ENCODE data around the gene P2RY2.
"Not testable (repeated sequence)": the region's sequence is repeated elsewhere in the genome, so short reads cannot be mapped to it uniquely, and the experiment has no call there.

Gene P2RY2

GRCh38 chr11:73270016-73270854 lies 52.2 kb downstream of the P2RY2 start:
- no peak for DNase-seq

GRCh38 chr11:73270855-73271477 lies 52.9 kb downstream of the P2RY2 start:
- no peak for DNase-seq

DNA sequence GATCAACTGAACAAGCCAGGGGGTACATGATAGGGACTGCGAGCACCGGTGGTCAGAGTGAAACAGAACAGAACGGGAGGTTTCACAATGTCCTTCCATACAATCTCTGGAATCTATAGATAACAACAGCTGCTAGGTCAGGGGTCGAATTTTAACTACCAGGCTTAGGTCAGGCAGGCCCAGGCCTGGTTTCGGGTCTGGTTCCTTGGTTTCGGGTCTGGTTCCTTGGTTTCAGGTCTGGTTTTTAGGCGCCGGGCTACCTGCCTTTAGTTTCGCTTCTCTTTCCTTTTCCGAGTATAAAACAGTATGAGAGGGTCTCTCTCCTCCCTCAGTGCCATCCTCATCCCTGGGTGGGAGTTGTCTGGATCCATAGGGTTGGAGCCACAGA lies 53.4 kb downstream of the P2RY2 start:
- not testable (repeated sequence) for DNase-seq

GRCh38 chr11:73271936-73272679 lies 54.0 kb downstream of the P2RY2 start, which contains the start of gene P2RY6:
TSS of gene P2RY6 (plus strand) at chr11:73272338. CDS start at chr11:73296519, 24,181 bp downstream.
- DNase-seq, result no peak

GRCh38 chr11:73272680-73273038 lies 54.6 kb downstream of the P2RY2 start:
- no peak for DNase-seq

DNA sequence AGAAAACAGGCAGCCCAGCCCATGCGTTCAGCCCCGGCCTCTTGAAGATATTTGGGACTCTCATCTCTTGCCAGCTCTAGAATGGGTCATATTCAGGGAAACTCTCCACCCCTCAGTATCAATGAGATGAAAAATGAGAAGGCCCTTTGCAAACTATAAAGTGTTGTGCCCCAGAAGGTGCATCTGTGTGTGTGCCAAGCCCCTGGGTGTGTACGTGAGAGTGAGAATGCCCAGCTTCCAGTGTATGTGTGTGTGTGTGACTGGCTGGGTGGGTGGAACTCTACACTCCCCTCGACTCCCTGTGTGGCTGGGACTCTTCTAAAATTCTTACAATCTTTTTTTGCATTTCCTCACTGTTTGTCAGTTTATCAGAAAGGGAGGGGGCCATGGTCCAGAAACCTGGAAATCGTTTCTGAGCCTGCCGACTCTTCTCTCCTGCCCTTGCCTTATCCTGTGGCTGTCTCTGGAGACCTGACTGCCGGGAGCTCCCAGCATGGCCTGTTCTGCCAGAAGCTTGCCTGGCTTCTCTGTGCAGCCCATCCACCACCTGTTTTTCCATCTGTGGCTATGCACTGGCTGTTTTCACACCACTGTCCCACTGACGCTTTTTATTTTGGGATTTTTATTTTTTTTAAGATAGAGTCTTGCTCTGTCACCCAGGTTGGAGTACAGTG lies 55.3 kb downstream of the P2RY2 start:
- no peak for DNase-seq

DNA sequence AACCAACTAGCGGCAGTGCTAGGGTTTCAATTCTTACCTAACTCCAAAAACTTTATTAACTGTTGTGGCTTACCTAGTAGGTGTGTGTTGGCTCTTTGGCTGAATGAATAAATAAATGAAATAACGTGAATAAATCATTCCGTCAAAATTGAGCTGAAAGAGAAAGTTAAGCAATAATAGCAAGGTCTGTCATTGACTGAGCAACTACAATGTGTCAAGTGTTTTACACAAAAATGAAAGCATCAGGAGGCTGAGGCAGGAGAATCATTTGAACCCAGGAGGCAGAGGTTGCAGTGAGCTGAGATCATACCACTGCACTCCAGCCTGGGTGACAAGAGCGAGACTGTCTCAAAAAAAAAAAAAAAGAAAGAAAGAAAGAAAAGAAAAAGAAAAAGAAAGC lies 56.1 kb downstream of the P2RY2 start:
- not testable (repeated sequence) for DNase-seq

- no peak for DNase-seq
Observed at GRCh38 chr11:73274722-73275380, 56.8 kb downstream of the P2RY2 start.

DNA sequence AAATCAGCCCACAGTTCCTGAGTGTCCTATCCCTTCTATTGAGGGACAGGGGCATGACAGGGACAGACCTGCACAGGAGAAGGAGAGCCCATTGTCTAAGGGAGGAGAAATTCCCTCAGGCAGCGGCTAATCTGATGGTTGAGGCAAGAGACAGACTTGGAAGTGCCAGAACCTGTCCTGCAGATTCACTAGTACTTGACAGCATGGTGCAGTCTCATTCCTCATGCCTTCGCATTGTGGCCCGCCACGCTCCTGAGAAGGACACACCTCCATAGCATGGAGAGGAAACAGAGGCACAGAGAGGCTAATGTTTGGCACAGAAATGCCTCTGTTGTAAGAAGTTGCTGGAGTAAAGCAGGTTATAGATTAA lies 57.3 kb downstream of the P2RY2 start:
- no peak for DNase-seq

DNA sequence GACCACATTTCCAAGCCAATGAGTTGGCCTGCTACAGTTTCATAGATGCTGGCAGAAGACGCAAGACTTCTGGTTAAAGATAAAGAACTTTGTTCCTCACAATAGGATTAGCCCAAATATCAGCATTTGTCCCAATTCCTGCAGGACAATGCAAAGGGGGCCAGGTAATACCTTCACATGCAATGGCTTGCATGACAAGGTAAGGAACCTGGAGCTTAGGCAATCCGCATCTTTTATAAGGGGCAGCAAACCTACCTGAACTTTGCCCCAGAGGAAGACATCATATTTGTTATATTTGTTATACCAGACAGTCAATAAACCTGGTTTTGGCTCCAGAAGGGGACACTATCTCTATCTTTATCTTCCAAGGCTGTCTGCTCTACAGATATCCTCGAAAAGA lies 59.4 kb downstream of the P2RY2 start:
- no peak for DNase-seq

GRCh38 chr11:73280626-73281025 lies 62.5 kb downstream of the P2RY2 start:
- no peak for DNase-seq

DNA sequence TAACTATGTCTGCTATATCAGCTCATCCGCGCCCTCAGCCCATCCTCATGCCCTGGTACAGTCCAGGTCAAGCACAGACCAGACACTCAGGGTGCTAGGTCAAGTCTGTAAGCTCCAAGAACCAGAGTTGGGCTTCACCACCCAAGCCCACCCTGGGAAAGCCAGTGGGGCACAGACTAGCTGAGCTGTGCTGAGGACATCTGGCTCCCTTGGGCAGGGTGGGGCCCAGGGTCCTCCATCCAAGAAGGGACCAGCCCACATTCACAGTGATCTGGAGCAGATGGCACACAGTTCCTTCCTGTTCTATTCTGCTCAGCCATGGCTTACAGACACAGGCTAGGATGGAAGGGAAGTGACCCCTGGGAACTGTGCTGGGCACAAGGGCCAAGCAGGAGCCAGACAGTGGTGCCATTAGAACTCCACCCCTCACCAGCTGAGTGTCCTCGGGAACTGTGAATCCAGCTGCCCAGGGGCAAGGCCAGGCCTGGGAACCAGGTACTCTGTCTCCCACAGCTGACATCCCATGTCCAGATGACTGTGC lies 63.2 kb downstream of the P2RY2 start:
- no peak for DNase-seq

DNA sequence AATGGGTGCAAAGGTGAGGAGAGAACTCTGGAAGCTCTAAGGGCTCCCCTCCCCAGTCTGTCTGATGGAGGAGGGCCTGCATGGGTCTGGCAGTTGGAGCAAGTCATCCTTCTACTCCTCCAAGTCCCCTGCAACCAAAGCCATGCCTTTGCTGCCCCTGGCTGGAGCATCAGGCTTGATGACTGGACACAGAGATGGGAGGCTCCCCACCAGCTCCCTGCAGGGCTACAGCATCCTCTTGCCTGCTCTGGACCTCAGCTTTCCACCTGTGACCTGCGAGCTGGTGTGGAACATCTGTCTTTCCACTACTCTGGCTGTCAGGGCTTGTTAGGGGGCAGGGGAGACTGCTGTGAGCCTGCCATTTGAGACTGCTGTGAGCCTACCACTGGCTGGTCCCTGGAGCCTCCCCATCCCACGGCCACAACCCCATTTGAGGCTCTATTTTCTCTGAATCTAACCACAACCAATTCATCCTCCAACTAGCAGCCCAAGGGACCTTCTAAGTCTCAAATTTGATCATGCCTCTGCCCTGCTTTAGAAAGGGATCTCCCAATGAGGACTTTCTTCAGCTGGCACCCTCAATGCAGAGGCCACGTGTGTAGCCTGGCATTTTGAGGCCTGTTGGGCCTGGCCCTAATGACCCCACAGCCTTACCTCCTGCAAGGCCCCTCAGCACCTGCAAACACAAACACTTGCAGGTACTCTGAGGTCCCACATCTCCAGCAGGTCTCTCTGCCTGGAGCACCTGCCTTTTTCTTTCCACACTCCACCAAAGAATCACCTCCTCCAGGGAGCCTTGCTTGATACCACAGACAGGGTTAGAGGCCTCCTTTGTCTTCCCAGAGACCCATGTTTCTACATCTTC lies 63.9 kb downstream of the P2RY2 start:
- no peak for DNase-seq

GRCh38 chr11:73283276-73284000 lies 65.4 kb downstream of the P2RY2 start:
- no peak for DNase-seq

- no peak for DNase-seq
Observed at GRCh38 chr11:73284106-73284505, 66.0 kb downstream of the P2RY2 start.

- DNase-seq, result no peak
Observed at GRCh38 chr11:73285721-73286120, 67.6 kb downstream of the P2RY2 start.
